GM18505 (cell line): ENCODE measurements around the gene ANO4.
"Not testable (repeated sequence)": the region's sequence is repeated elsewhere in the genome, so short reads cannot be mapped to it uniquely, and the experiment has no call there.

Experiments used
- ATAC-seq: cut with Tn5 transposase; IDR thresholded peaks from one replicate; pipeline ENCODE4 v1.9.1; 2021; ENCODE audit not compliant: unreplicated experiment
- POLR2A ChIP-seq: IDR thresholded peaks from 4 replicates; pipeline ENCODE4 v1.6.1; 2011; ENCODE audit warnings: borderline replicate concordance; ENCODE audit not compliant: insufficient read depth, insufficient read length; ENCODE audit errors: extremely low read depth

The ANO4 gene

GRCh38 chr12:100986595-100987547 is 192.3 kb downstream of the ANO4 start:
- no peak for ATAC-seq
- no peak for TF ChIP-seq POLR2A

DNA sequence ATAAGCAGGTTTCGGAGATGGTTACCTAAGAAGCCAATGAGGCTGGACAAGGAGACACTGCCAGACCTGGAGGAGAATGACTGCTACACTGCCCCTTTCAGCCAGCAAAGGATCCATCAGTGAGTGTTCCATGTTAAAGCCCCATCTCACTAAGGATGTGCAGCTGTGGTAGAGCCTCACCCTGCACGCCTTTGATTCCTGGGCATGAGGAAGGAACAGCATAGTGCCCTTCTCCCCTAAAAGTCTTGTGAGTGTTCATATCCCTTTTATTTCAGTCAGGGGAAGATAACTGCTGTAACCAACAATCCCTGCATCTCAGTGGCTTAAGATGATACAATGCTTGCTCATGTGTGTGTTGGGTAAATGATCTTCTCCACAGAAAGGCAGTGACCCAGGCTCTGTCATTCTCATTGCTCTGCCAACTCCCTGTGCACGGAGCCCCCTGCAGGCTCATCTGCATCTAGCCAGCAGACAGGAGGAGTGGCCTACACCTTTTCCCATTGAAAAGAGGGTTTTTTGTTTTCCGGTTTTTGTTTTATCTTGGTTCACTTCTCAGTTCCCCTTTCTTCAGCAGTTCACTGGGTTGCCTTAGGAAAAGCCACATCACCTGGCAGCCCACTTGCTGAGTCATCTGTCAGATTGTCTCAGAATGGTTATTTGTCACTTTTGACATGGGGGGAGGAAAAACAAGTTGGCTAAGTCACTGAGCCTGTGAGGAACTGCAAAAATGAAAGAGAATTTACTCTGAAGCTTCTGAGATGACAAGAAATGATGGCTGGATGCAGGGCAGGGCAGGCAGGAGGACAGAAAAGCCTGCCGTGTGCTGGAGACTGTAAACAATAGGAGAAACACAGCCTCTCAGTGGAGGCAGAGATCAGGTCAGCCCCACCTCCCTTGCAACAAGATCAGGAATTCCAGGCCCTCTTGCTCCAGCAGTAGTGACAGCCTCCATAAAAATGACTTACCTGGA is 193.3 kb downstream of the ANO4 start:
- no peak for TF ChIP-seq POLR2A
- peak; percentile 97 for ATAC-seq

- ATAC-seq, result not testable (repeated sequence)
Measured at GRCh38 chr12:100989509-100989908, 194.9 kb downstream of the ANO4 start.

DNA sequence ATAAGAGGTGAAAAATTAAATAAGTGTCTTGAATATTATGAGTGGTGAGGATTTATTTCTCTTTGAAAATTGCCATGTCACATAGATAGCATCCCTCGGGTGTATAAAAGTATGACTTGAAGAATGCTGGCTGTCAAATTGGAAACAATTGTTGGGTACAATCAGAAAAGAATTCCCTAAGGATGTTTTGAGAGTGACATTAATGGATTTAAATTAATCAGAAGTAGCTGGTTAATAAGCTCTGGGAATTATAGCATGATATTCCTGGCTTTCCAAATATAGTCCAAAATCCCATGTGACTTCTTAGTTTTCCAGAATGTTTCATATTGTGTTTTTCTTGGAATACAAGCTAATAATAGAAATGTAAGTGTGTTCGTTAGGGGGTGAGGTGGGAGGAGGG is 196.5 kb downstream of the ANO4 start:
- TF ChIP-seq POLR2A, result no peak
- no peak for ATAC-seq

- no peak for TF ChIP-seq POLR2A
Measured at GRCh38 chr12:100992194-100992593, 197.6 kb downstream of the ANO4 start.

GRCh38 chr12:100993916-100994450 is 199.4 kb downstream of the ANO4 start:
- no peak for ATAC-seq
- TF ChIP-seq POLR2A, result no peak

More at GRCh38 chr12:100992194-100992593, 197.6 kb downstream of the ANO4 start:
- no peak for ATAC-seq

DNA sequence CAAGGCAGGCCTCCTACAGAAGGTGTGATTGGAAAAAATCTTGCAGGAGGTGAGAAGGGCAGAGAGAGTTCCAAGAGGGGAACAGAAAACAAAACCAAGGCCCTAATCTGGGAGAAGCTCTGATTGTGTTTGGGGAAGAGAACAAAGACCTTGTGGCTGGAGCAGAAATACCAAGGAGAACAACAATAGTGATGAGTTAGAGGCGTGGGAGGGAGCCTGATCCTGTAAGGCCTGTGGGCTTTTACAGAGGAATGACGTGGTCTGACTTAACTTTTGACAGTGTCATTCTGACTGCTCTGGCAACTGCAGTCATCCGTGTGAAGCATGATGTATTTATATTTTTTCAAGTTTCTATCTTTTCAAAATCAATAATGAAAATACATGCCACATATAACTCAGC is 200.6 kb downstream of the ANO4 start:
- ATAC-seq, result peak; percentile 55
- TF ChIP-seq POLR2A, result no peak

DNA sequence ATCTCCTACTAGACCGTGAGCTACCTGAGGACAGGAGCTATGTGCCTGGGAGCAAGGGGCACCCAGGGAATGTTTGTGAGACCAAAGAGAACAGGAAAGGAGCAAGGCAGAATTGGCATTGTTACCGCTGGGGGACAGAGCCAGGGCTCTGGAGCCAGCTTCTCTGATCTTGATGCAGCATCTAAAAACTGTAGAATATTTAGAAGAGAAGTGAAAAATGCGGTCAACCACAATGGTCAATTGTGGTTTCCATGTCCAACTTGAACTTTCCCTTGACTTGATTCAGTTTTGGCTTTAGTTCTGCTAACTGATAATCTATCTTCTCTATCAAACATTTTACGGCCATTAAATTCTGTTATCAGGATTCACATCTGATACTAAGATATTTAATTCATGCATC is 201.2 kb downstream of the ANO4 start:
- TF ChIP-seq POLR2A, result no peak
- ATAC-seq, result peak; percentile 62

- TF ChIP-seq POLR2A, result no peak
- ATAC-seq, result peak; percentile 71
Measured at GRCh38 chr12:101001669-101002068, 207.1 kb downstream of the ANO4 start.

DNA sequence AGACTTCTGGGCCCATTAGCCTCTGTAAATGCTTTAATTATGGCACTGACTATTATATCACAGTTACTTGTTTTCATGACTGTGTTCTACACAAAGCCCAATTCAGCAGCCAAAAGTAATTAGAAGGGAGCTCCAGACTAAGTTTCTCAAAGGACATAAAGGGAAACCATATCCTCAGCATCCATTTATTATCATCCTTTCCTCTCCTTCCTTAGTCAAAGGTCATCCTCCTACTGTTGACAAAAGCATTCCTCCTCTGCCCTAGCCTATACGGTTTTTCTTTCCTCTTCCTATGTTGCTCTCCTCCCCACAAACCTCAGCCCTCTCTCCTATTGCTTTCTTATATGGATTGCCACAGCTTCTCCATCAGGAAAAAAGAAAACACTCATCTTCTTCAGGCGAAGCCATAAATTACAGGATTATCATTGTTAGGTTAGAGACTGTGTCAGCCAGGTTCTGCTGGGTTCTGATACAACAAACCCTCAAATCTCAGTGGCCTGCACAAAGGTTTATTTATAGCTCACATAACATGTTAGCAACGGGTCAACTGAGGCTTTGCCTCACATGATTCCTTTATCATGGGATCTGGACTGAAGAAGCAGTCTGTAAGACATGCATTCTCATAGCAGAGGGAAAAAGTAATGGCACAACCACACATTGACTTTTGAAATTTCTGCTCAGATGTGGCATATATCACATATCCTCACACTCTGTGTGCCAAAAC is 208.3 kb downstream of the ANO4 start:
- no peak for ATAC-seq
- TF ChIP-seq POLR2A, result no peak

- ATAC-seq, result no peak
- TF ChIP-seq POLR2A, result no peak
Measured at GRCh38 chr12:101004898-101005297, 210.3 kb downstream of the ANO4 start.

GRCh38 chr12:101009274-101009673 is 214.7 kb downstream of the ANO4 start:
- no peak for ATAC-seq
- no peak for TF ChIP-seq POLR2A

GRCh38 chr12:101010896-101011295 is 216.3 kb downstream of the ANO4 start:
- TF ChIP-seq POLR2A, result no peak
- no peak for ATAC-seq
